OCI-LY7 (cell line): ENCODE data around the gene ANKRD22.

Experiments used
- CTCF ChIP-seq: fragments of 200-600 bp; sonication (generic); conservative IDR thresholded peaks from 2 replicates; pipeline ENCODE4 v1.5.1; 2014; ENCODE audit warnings: mild to moderate bottlenecking, antibody characterized with exemption, low read length, moderate library complexity, mixed read lengths
- EZH2phosphoT487 ChIP-seq: fragments of 200-600 bp; sonication (generic); IDR thresholded peaks from 2 replicates; pipeline ENCODE4 v1.6.1; 2018; ENCODE audit warnings: low read depth, borderline replicate concordance, mild to moderate bottlenecking, mixed run types, antibody characterized with exemption, low read length, moderate library complexity, mixed read lengths

DNA sequence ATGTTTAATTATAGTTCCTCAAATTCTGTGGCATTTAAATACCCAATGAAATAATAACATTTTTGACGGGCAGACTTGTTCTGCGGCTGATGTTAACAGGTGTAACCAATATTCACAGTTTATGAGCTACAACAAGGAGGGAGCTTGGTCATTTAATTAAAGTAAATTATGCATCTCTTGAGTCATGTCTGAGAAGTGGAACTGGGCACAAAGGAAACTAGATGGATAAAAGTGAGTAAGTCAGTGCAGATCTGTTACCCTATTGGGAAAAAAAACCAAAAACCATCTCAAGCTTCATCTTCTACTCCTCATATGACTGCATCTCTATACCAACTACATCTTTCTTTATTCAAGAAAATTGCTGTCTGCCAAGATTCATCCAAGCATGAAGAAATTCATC is 24.0 kb downstream of the ANKRD22 start:
- TF ChIP-seq CTCF (no peak), EZH2phosphoT487 (no peak)
